GM12864 (cell line): ENCODE measurements around the gene AQP1.

ENCODE experiments used
- DNase-seq: peaks from one replicate; pipeline ENCODE4 v3.0.0-alpha.2; 2011; ENCODE audit warnings: low read depth
- H3K4me3 ChIP-seq: 2 replicates; pipeline ENCODE4 v1.5.1; 2011; ENCODE audit warnings: mild to moderate bottlenecking, low read depth, low read length, control low read depth
- CTCF ChIP-seq: IDR thresholded peaks from 2 replicates; pipeline ENCODE4 v1.5.1; 2011; ENCODE audit warnings: low read depth, mild to moderate bottlenecking, moderate library complexity, low read length, control low read depth, inconsistent platforms; ENCODE audit errors: missing control alignments

Gene AQP1

GRCh38 chr7:30924624-30925023, 13.0 kb downstream of the AQP1 start:
- no peak for DNase-seq
- TF ChIP-seq CTCF: no peak

GRCh38 chr7:30925117-30925516, 13.5 kb downstream of the AQP1 start:
- TF ChIP-seq CTCF: no peak
- DNase-seq: no peak
- no peak overlapping the region for H3K4me3 ChIP-seq

More at GRCh38 chr7:30924624-30925023, 13.0 kb downstream of the AQP1 start:
- no peak overlapping the region for H3K4me3 ChIP-seq

GRCh38 chr7:30925913-30926312, 14.3 kb downstream of the AQP1 start:
- TF ChIP-seq CTCF: no peak
- no peak for DNase-seq
- no peak overlapping the region for H3K4me3 ChIP-seq

- no peak overlapping the region for H3K4me3 ChIP-seq
- no peak for TF ChIP-seq CTCF
- no peak for DNase-seq
These were observed 14.7 kb downstream of the AQP1 start for GRCh38 chr7:30926313-30926712.

- no peak for DNase-seq
- H3K4me3 ChIP-seq: no peak overlapping the region
- no peak for TF ChIP-seq CTCF
These were observed 15.4 kb downstream of the AQP1 start for GRCh38 chr7:30927040-30927439.

GRCh38 chr7:30927559-30927958, 15.9 kb downstream of the AQP1 start:
- no peak for DNase-seq
- TF ChIP-seq CTCF: no peak
- no peak overlapping the region for H3K4me3 ChIP-seq

GRCh38 chr7:30928254-30928872, 16.7 kb downstream of the AQP1 start:
- TF ChIP-seq CTCF: no peak
- no peak for DNase-seq

More at GRCh38 chr7:30928254-30928872, 16.7 kb downstream of the AQP1 start:
- no peak overlapping the region for H3K4me3 ChIP-seq
